HG03354 (cell line): ENCODE data around the gene ZNF576.
"Not testable (repeated sequence)": the region's sequence is repeated elsewhere in the genome, so short reads cannot be mapped to it uniquely, and the experiment has no call there.

ENCODE experiments used
- ATAC-seq: cut with Tn5 transposase; IDR thresholded peaks from one replicate; pipeline ENCODE4 v1.9.1; 2021; ENCODE audit warnings: mild to moderate bottlenecking; ENCODE audit not compliant: unreplicated experiment, poor library complexity, severe bottlenecking

The ZNF576 gene, protein sequence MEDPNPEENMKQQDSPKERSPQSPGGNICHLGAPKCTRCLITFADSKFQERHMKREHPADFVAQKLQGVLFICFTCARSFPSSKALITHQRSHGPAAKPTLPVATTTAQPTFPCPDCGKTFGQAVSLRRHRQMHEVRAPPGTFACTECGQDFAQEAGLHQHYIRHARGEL

DNA sequence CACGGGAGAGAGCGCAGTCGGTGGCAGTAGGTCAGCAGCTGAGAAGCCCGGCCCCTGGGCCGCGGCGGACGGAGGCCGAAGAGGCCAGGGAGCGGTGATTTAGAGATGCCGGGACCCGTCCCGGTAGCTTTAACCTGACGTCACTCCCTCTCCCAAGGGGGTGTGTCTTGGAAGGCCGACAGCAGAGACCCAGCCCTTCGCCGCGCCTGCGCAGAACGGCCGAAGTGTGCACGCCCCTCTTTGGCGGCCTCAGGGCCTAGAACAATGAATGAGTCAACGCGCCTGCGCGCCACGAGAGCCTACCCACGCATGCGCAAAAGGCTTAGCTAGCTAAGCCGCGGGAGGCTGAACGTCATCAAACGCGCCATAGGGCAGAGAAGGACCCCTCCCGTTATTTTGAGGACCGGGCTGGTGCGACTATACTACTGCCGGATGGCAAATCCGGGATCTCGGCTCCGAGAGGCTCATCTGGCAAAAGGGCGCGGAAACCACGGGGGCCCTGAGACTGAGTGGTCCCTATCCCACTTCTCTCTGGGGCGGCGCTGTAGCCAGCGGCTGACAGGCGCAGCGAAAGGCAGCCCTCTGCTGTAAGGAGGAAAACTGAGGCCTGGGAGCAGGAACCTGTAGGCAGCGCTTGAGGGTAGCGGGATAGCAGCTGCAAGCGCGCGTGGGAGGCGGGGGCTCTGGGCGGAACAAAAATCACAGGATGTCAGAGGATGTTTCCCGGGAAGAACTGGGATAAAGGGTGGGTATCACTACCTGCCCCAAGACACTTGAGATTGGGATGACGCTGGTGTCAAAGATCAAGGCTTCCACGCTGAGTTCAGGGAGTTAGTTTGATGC lies at the start of gene ZNF576, which contains the start of gene IRGQ:
Gene ZNF576, plus strand, starts transcription at position 597 of the 843 bp plus-strand sequence. CDS start 514 bp downstream, outside the sequence.
Gene IRGQ, minus strand, starts transcription at position 136 of the 843 bp plus-strand sequence. CDS start 796 bp downstream, outside the sequence.
- ATAC-seq, result peak; percentile 79

DNA sequence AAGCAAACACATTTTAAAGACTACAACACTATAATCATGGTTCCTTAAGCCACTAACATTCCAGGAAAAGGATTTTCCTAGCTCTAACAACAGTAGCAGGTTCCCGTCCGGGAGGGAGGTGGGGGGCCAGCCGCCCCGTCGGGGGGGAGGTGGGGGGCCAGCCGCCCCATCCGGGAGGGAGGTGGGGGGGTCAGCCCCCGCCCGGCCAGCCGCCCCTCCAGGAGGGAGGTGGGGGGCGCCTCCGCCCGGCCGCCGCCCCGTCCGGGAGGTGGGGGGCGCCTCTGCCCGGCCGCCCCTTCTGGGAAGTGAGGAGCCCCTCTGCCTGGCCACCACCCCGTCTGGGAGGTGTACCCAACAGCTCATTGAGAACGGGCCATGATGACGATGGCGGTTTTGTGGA lies 48.5 kb upstream of the ZNF576 start:
- ATAC-seq, result not testable (repeated sequence)

DNA sequence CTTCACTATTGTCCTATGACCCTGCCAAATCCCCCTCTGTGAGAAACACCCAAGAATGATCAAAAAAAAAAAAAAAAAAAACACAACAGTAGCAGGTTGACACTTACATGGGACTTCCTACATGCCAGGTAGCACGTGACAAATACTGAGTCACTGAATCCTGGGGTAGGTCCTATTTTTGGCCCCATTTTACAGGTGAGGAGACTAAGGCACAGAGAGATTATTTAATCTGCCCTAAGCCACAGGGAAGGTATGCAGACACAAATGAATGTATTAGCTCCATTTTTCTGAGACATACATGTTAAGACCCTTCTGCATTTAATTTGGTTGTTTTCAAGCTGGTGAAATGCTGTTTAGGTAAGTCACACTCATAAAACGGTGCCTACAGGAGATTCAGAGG lies 47.7 kb upstream of the ZNF576 start:
- no peak for ATAC-seq

DNA sequence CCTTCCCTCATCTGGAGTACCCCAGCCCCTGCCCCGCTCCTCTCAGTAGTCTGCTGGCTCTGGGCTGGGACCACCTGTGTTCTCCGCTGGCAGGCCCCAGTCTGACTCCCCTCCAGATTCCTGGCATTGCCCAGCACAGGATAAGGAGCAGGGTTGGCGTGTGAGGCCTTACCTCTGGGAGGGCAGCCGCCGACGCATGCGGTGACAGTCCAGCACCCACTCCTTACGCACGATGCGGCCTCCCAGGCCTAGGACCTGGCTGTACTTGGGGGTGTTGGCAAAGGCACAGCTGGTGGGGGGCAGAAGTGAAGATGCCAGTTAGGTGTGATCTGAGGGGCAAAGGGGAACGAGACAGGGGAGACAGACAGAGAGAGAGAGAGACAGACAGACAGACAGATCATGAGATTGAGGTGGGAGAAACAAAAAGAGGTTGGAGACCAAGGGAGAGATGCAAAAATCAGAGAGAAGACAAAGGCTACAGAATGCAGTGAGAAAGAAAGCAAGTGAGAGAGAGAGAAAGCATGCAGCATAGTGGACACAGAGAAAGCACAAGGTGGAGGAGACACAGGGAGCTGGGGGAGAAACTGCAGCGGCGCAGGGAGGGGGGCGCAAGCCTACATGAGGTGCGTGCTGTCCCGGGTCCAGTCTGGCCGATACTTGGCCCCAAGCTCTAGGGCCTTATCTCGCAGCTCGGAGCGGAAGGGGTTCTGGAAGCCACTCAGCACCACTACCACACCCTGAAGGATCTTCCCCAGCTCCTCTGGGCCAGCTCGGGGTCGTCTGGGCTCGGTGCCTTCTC lies 44.8 kb upstream of the ZNF576 start:
- no peak for ATAC-seq

DNA sequence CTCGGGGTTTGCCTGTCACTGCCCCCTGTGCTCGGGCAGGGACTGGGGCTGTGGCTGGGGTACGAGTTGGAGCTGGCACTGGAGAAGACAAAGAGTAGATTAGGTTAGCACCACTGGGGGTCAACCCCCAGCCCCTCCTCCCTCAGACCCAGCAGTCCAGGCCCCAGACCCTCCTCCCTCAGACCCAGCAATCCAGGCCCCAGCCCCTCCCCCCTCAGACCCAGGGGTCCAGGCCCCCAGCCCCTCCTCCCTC lies 44.3 kb upstream of the ZNF576 start:
- ATAC-seq, result no peak

DNA sequence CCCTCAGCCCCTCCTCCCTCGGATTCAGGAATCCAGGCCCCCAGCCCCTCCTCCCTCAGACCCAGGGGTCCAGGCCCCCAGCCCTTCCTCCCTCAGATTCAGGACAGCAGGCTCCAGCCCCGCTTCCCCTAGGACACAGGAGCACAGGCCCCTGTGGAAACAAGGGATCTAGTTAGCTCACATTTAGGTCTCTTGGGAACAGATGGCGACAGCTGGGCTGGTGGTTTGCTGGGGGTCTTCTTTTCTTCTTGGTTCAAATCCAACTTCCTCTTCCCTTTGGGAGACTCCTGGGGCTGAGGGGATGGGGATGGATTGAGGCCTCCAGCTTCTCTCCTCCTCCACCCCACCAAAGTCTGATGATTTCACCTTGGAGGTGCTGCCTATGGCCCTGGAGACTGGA lies 43.8 kb upstream of the ZNF576 start:
- no peak for ATAC-seq

DNA sequence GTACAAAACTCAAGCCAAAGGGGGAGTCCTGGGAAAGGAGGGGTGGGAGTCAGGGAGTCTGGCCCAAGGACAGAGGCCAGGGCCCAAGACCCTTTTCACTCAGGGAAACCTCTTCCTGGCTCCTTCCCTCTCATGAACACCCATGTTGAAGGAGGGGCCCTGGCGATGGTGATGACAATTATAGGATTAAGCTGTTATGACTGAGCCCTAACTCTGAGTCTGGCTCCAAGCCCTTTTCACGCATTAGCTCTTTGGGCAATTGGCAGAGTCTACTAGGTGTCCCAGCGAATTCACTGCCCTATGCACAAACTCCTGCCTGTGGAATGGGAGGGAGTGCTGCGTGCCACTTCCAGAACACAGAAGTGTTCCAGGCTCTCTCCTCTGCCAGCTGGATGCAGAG lies 42.7 kb upstream of the ZNF576 start:
- no peak for ATAC-seq

DNA sequence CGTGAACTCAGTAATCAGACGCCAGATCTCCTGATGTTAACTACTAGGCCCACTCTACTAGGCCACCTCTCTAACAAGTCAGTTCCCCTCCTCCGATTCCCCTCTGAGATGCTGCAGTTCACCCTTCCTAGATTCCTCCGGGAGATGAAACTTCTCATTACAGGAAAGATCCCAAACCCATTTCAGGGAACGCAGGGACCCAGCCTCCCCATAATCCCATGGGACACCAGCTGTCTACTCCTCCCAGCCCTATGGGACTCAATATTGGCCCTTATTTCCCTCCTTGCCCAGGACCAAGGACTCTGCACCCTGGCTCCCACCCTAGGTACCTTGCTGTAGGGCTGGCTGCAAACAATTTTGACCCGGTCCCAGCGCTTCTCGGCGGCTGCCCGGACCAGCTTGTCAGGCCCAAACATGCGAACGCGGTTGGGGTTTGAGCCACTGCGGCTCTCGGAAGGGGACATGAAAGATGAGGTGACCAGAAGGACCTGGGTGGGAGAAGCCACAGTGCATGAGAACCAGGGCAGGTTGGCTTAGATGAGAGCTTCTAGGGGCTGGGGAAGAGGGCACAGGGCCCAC lies 42.0 kb upstream of the ZNF576 start:
- no peak for ATAC-seq

DNA sequence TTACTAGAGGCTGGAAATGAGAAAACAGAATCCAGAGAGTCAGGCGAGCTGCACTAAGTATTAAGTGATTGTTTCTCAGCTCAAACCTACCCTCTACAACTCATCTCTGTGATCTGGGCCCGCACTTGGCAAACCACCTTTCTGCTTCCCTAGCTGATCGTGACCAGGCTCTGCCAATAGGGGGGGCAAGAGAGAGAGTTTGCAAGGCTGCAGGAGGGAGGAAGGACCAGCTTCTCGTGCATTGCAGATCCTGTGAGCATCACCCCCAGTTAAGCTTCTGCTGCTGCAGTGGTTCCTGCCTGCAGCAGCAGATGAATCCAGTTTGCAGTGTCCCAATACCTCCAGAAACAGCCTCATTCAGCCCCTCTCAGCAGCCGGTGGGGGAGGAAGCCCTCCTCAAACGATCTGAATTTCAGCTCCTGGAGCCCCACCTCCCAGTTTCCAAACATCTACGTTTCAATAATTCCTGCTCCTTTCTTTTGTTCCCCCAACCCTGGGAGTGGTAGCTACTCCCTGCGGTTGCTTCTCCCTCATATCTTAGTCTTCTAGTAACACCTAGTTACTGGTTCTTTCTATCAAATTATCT lies 41.1 kb upstream of the ZNF576 start:
- peak; percentile 52 for ATAC-seq

DNA sequence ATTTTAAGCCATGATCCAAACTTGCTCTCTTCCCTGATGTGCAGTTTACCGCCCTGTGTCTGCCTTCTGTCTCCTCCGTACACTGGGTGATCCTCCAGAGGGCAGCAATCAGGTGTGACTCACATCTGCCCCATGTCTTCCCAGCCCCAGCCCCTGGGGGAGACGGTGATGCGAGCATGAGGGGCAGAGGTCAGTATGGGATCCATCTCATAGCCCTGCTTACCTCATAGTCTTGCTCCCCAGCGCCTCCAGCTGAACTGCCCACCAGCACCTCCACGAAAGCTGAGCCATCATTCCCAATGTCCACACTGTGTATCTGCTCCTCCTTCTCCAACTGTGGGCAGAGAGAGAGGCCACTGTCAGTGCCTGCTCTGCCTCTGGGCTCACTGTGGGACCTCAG lies 35.7 kb upstream of the ZNF576 start:
- ATAC-seq, result no peak

DNA sequence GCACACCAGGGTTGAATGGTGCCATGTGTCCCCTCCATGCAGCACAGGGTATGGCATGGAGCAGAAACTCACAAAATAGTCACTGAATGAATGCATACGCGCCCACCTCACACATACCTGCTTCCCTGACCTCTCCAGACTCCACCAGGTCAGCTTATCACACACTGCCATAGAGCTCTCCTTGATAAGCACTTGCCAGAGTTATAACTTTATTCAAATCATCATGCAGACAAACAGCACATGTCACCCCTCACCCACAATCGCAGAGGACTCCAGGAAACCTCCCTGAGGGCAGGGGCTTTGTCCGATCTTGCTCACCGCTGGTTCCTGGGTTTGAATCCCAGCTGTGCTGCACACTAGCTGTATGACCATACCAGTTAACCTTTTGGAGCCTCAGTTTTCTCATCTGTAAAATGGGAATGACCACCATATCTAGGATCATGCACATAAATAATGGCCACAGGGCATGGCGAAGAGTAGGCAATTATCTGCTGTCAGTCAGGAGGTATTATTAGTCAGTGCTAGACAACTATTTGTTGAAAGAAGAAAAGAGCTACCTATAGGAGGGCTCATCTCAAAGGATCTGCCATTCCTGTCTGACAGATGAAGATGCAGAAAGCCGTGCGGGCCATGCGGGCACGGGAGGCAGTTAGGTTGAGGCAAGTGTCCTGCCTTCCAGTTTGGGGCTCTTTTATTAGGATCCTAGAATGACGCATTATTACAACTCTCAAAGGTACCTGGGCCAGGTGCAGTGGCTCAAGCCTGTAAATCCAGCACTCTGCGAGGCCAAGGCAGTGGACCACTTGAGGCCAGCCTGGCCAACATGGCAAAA lies 35.0 kb upstream of the ZNF576 start:
- no peak for ATAC-seq

DNA sequence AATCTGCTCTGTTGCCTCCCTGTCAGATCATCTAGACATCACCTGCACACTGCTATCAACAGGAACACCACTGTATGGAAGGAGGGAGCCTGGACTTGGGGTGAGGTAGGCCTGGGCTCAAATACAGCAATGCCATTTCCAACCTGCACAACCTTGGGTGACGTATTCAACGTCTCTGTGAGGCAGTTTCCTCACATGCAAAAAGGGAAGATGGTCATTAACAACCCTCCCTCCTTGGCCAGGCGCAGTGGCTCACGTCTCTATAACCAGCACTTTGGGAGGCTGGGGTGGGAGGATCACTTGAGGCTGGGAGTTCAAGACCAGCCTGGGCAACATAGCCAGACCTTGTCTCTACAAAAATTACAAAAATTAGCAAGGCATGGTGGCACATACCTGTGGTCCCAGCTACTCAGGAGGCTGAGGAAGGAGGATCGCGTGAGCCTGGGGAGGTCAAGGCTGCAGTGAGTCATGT lies 34.1 kb upstream of the ZNF576 start:
- no peak for ATAC-seq

DNA sequence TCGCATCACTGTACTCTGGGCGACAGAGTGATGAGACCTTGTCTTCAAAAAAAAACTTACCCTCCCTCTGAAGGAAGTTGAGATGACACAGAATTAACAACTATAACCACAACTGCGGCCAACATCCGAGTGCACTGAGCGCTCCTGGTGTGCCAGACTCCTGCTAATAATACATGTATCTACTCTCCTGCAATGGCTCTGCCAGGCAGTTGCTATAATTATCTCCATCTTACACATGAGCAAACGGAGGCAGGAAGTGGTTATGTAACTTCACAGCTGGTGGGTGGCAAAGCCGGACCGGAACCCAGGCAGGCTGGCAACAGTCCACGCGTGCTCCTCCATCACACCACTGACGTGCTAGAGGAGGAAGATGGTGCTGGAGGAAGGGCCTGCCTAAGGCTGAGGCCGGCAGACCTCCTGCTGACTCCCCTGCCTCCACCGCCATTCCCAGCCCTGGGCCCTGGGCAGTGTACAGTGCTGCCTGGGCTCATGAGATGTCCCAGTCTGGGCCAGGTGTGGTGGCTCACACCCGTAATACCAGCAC lies 33.6 kb upstream of the ZNF576 start:
- peak; percentile 73 for ATAC-seq

DNA sequence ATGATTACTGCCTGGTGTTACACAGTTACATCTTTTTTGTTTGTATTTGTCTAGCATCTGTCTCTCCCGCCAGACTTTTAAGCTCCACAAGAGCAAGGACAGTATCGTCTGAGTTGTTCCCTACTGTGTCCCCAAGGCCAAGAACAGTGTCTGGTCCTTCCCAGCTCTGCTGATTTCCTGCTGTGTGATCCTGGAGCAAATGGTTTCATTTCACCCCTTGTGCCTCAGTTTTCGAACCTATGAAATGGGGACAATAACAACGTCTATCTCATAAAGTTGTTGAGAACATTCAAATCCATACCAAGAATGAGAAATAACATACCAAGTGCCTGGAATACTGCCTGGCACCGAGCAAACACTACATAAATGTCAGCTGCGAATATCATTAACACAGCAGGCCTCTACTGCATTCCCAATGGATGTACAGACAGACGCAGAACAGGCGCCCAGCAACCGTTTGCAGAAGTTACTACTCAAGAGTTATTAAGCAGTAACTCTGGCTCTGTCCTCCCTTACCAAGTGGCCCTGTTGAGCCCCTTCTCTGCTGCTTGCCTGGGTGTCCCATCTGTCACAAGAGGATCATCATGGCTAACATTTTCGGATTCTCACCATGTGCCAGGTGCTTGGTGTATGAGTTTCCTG lies 32.5 kb upstream of the ZNF576 start:
- no peak for ATAC-seq

DNA sequence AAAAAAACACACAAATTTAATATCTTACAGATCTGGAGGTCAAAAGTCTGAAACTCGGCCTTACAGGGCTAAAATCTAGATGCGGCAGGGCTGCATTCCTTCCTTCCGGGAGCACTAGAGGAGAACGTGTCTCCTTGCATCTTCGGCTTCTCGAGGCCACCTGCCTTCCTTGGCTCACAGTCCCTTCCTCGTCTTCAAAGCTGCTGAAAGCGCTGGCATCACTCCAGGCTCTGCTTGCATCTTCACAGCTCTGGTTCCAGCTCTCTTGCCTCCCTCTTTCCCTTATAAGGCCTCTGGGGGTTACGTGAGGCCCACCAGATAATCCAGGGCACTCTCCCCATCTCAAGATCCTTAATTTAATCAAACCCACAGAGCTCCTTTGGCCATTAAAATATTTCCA lies 31.6 kb upstream of the ZNF576 start:
- no peak for ATAC-seq

DNA sequence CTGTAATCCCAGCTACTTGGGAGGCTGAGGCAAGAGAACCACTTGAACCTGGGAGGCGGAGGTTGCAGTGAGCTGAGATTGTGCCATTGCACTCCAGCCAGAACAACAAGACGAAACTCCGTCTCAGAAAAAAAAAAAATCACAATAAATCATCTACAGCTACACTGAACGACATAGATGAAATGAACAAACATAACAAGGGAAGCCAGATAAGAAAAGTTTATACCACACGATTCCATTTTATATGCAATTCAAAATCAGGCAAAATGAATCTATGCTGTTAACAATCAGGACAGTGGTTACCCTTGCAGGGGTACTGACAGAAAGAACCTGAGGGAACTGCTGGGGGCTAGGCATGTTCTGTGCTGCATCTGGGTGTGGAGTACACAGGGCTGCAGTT lies 26.7 kb upstream of the ZNF576 start:
- no peak for ATAC-seq

DNA sequence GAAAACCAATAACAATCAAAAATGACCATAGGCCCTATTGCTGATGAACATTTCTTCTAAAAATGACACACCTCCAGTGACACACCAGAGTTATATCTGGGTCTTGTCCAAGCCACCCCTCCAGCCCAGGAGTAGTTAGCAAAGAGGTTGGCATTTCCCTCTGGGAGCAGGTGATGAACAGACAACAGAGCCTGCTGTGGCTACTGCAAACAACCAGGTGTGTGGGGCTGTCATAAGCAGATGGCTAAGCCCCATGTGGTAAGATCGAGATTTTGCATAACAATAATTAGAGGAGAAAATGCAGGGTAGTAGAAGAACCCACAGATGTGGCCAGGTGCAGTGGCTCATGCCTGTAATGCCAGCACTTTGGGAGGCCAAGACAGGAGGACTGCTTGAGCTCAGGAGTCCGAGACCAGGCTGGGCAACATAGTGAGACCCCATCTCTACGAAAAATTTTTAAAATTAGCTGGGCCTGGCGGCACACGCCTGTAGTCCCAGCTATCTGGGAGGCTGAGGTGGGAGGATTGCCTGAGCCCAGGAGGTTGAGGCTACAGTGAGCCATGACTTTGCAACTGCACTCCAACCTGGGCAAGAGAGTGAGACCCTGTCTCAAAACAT lies 26.1 kb upstream of the ZNF576 start:
- ATAC-seq, result no peak

DNA sequence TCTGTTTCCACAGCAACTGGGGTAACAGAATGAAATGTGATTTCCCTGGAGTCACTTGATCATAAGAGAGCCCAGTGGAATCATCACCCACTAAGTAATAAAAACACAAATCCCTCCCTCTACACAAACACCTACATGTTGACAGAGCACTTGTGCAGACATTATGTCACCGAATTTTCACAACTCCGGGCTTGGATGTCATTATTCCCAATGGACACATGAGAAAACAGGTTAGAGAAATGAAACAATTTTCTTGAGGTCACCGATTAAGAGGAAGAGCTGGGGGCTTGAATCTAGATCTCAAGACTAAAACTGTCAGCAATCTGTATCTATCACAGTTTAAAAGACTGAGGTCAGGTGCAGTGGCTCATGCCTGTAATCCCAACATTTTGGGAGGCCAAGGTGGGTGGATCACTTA lies 24.2 kb upstream of the ZNF576 start:
- ATAC-seq, result no peak
